Keratinocyte (primary cell): ENCODE measurements around the gene WDR11. TPM values are rescaled to one million over a fixed set of nuclear protein-coding genes. Genes with fewer than 3 reads are reported as not detected.

Source experiments
- DNase-seq: peaks from one replicate; pipeline ENCODE4 v3.0.0-alpha.2; 2011; ENCODE audit warnings: low read depth, missing footprints, low spot score
- FAIRE-seq: peaks from 2 replicates; lab custom pipeline; 2011; peaks lifted over from hg19 to GRCh38; lab: Jason Lieb, UNC
- H2AFZ ChIP-seq: 2 replicates; pipeline ENCODE4 v1.6.0; 2012; ENCODE audit warnings: low read length, control low read depth, inconsistent platforms; ENCODE audit not compliant: control insufficient read depth
- H3K27ac ChIP-seq: 2 replicates; pipeline ENCODE4 v1.5.1; 2011; ENCODE audit warnings: low read length; ENCODE audit not compliant: control insufficient read depth, insufficient read depth
- H3K27me3 ChIP-seq: 3 replicates; pipeline ENCODE4 v1.6.0; 2011; ENCODE audit warnings: low read length; ENCODE audit not compliant: control insufficient read depth, insufficient read depth; ENCODE audit errors: extremely low read depth
- H3K36me3 ChIP-seq, 2 experiments: 2 replicates in 1 of 2; 3 replicates in 1 of 2; pipeline ENCODE4 v1.5.1; 2011; ENCODE audit warnings: low read length in 2 of 2, mild to moderate bottlenecking in 1 of 2; ENCODE audit not compliant: control insufficient read depth in 2 of 2, insufficient read depth in 2 of 2; ENCODE audit errors: extremely low read depth in 1 of 2
- H3K4me1 ChIP-seq: 3 replicates; pipeline ENCODE4 v1.5.1; 2011; ENCODE audit warnings: low read length; ENCODE audit not compliant: control insufficient read depth, insufficient read depth; ENCODE audit errors: extremely low read depth
- H3K4me2 ChIP-seq: 3 replicates; pipeline ENCODE4 v1.6.0; 2011; ENCODE audit warnings: low read depth, low read length; ENCODE audit not compliant: control insufficient read depth, insufficient read depth; ENCODE audit errors: extremely low read depth
- H3K4me3 ChIP-seq, 3 experiments: fragments of 200-600 bp in 1 of 3; sonication (generic) in 1 of 3; 2 replicates in 2 of 3; 3 replicates in 1 of 3; pipeline ENCODE4 v1.5.1; 2011 to 2016; ENCODE audit warnings: low read length in 3 of 3, mild to moderate bottlenecking in 3 of 3, control low read depth in 2 of 3, inconsistent platforms in 1 of 3, low read depth in 1 of 3, mixed read lengths in 1 of 3, mixed run types in 1 of 3, moderate library complexity in 1 of 3; ENCODE audit not compliant: control insufficient read depth in 2 of 3, insufficient read depth in 2 of 3; ENCODE audit errors: extremely low read depth in 1 of 3
- H3K79me2 ChIP-seq: 2 replicates; pipeline ENCODE4 v1.6.0; 2012; ENCODE audit warnings: low read length; ENCODE audit not compliant: control insufficient read depth, insufficient read depth
- H3K9ac ChIP-seq: 3 replicates; pipeline ENCODE4 v1.6.0; 2011; ENCODE audit warnings: low read length; ENCODE audit not compliant: control insufficient read depth, insufficient read depth; ENCODE audit errors: extremely low read depth
- H3K9me1 ChIP-seq: 3 replicates; pipeline ENCODE4 v1.6.0; 2011; ENCODE audit warnings: low read length; ENCODE audit not compliant: control insufficient read depth, insufficient read depth; ENCODE audit errors: extremely low read depth
- H3K9me3 ChIP-seq: 2 replicates; pipeline ENCODE4 v1.5.1; 2012; ENCODE audit warnings: low read depth, low read length; ENCODE audit not compliant: control insufficient read depth
- H4K20me1 ChIP-seq: 3 replicates; pipeline ENCODE4 v1.6.0; 2011; ENCODE audit warnings: low read length; ENCODE audit not compliant: control insufficient read depth, insufficient read depth; ENCODE audit errors: extremely low read depth
- CTCF ChIP-seq, 3 experiments: IDR thresholded peaks in 1 of 3; conservative IDR thresholded peaks in 1 of 3; optimal IDR thresholded peaks in 1 of 3; 2 replicates in 2 of 3; 3 replicates in 1 of 3; pipeline versions ENCODE3 to v1.5.1; 2011; ENCODE audit warnings: low read length in 3 of 3, mild to moderate bottlenecking in 3 of 3, moderate library complexity in 2 of 3, control low read depth in 1 of 3, inconsistent platforms in 1 of 3; ENCODE audit not compliant: insufficient read depth in 2 of 3; ENCODE audit errors: extremely low read depth in 1 of 3
- EZH2 ChIP-seq: IDR thresholded peaks from one replicate; pipeline ENCODE4 v1.6.1; 2012; ENCODE audit warnings: inconsistent platforms, mild to moderate bottlenecking, low read length, moderate library complexity
- dilution Hi-C: fragments of 300-500 bp; cut with MboI; formaldehyde crosslinking; loops from one replicate; pipeline ENCODE4 v1.7.0; 2020; ENCODE audit warnings: low sequenced_read_pairs; ENCODE audit not compliant: extremely low pct_ligation_motif_present
- polyA plus RNA-seq, 5 experiments: library from polyadenylated mRNA; depleted of rRNA in 3 of 5; stranded (reverse) in 3 of 5; stranded (forward) in 1 of 5; unstranded in 1 of 5; fragments of >200 nt; gene quantifications; 1 replicate in 1 of 5; 2 replicates in 3 of 5; 3 replicates in 1 of 5; pipeline versions ENCODE4 v1.2.1 to v1.2.3, GENCODE V29; 2011 to 2012; ENCODE audit warnings: missing spikeins in 2 of 5, low read depth in 1 of 5, low replicate concordance in 1 of 5

Gene WDR11
- polyA plus RNA-seq, 1 donor (not counting 4 experiments of a cell fraction or from before 2014, with no cell fraction given): 79.2 TPM

DNA sequence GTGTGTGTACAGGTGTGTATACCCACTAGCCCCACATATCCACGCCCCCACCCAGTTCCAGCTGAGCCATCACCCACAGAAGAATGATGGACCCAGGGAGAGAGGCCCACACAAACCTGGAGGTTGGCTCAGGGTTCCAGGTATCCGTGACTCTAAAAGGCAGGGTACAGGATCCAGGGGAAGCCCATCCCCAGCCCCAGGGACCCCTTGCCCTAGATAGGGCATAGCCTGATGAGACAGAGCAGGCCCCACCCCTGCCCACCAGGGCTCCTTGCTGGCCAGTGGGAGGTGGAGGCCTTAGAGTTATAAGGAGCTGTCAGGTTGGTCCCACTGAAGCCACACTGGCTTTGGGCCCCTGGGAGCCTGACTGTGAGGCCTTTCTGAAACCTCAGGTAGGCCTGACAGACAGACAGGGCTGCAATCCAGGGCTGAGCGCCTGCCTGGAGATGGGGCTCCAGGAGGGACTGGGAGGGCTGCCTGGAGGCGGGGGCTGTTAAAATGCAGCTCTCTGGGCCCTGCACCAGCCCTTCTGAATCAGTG lies 93.5 kb downstream of the WDR11 start:
- dilution Hi-C loops: no loop called here

DNA sequence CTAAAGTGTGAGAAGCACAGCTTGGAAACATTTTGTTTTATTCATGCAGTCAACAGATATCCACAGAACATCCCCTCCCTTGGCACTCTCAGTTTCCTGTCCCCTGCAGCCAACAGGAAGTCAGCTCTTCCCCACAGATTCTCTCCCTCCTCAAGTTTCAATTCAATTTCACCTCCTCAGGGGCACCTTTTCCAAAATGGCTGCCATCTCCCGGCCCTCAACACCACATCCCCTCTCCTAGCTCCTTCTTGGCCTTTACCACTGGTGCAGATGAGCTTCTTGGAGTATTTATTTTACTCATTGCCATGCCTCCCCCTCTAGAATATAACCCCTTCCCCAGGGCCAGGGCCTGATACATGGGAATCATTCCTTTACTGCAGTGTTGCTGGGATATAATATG lies 94.0 kb downstream of the WDR11 start:
- Histone ChIP-seq H3K79me2 (no peaks in the 10 kb centered on the region), H3K4me1 (peaks cover 23% of the 10 kb centered on the region), H3K27ac (peak overlapping the region; percentile 22), H3K9ac (peak overlapping the region; percentile 13), H2AFZ (peak overlapping the region; percentile 68), H3K9me3 (no peaks in the 10 kb centered on the region), H3K36me3 (no peaks in the 10 kb centered on the region), H3K27me3 (no peaks in the 10 kb centered on the region), H3K4me2 (peak overlapping the region; percentile 67), H4K20me1 (no peaks in the 10 kb centered on the region), H3K9me1 (no peaks in the 10 kb centered on the region), H3K4me3 (no peak overlapping the region)
- TF ChIP-seq EZH2 (no peak), CTCF (optimal IDR thresholded peaks at IDR 0.05 in 1 of 3, IDR thresholded peaks at IDR 0.05 in 1 of 3, conservative IDR thresholded peaks at IDR 0.05 in 1 of 3; ENCODE audit: extremely low read depth in 1 of 3, insufficient read depth in 2 of 3, low read length in 3 of 3) (no peak)
- dilution Hi-C loops: no loop called here
- FAIRE-seq (no peak), DNase-seq (no peak)

More for the DNA sequence above, 93.5 kb downstream of the WDR11 start:
- Histone ChIP-seq H3K4me3 (no peak overlapping the region), H3K79me2 (no peaks in the 10 kb centered on the region), H3K27me3 (no peaks in the 10 kb centered on the region), H3K27ac (no peak overlapping the region), H3K9me3 (no peaks in the 10 kb centered on the region), H2AFZ (no peak overlapping the region), H3K9ac (no peak overlapping the region), H4K20me1 (no peaks in the 10 kb centered on the region), H3K4me1 (peaks cover 23% of the 10 kb centered on the region), H3K36me3 (no peaks in the 10 kb centered on the region), H3K9me1 (no peaks in the 10 kb centered on the region), H3K4me2 (no peak overlapping the region)
- no peak for DNase-seq
- no peak for FAIRE-seq
- TF ChIP-seq EZH2: no peak
- no peak for TF ChIP-seq CTCF (optimal IDR thresholded peaks at IDR 0.05 in 1 of 3, IDR thresholded peaks at IDR 0.05 in 1 of 3, conservative IDR thresholded peaks at IDR 0.05 in 1 of 3; ENCODE audit: extremely low read depth in 1 of 3, insufficient read depth in 2 of 3, low read length in 3 of 3)
